A549 (cell line): ENCODE results near the gene ACVR1. TPM values are rescaled to one million over a fixed set of nuclear protein-coding genes. Genes with fewer than 3 reads are reported as not detected.

Experiments used
- ATAC-seq, 2 experiments: fragments of 200-7000 bp in 1 of 2; fragments of >200 bp in 1 of 2; cut with Nextera tagmentation in 1 of 2; cut with Tn5 transposase in 1 of 2; 3 replicates each; pipeline versions ENCODE4 v1.8.0 to v1.9.1; 2018 to 2020; ENCODE audit warnings: mild to moderate bottlenecking in 1 of 2, moderate library complexity in 1 of 2
- CTCF ChIA-PET: fragments of 300-600 bp; sonication (Branson Sonifier 250); formaldehyde crosslinking; extraction: SDS; loops from one replicate; lab custom pipeline; 2021; ENCODE audit warnings: antibody characterized with exemption, inconsistent platforms; lab: Yijun Ruan, JAX
- POLR2A ChIA-PET: fragments of 350-600 bp; formaldehyde crosslinking; extraction: SDS; loops from one replicate; lab custom pipeline; 2021; ENCODE audit warnings: antibody characterized with exemption, inconsistent platforms; lab: Yijun Ruan, JAX
- DNase-seq, 2 experiments: peaks; one replicate each; pipeline versions ENCODE4 v3.0.0 to v3.0.0-alpha.2; 2011 to 2016; ENCODE audit warnings: low read depth in 1 of 2, low spot score in 1 of 2
- FAIRE-seq: peaks from 2 replicates; lab custom pipeline; 2011; peaks lifted over from hg19 to GRCh38; lab: Jason Lieb, UNC
- H3K27ac ChIP-seq, 2 experiments: fragments of >200 bp; sonication (Bioruptor Twin); formaldehyde crosslinking; 3 replicates each; pipeline ENCODE4 v1.5.1; 2016 to 2017
- H3K4me1 ChIP-seq: fragments of >200 bp; sonication (Bioruptor Twin); formaldehyde crosslinking; 3 replicates; pipeline ENCODE4 v1.6.1; 2016
- H3K4me2 ChIP-seq: fragments of >200 bp; sonication (Bioruptor Twin); formaldehyde crosslinking; 3 replicates; pipeline ENCODE4 v1.6.1; 2016
- H3K4me3 ChIP-seq: fragments of >200 bp; sonication (Bioruptor Twin); formaldehyde crosslinking; 3 replicates; pipeline ENCODE4 v1.5.1; 2016
- H3K9me3 ChIP-seq: fragments of >200 bp; sonication (Bioruptor Twin); formaldehyde crosslinking; 3 replicates; pipeline ENCODE4 v1.6.1; 2016
- CBX2 ChIP-seq: fragments of 200-600 bp; sonication (generic); IDR thresholded peaks from 2 replicates; pipeline ENCODE4 v1.6.1; 2016; ENCODE audit warnings: low read depth, mild to moderate bottlenecking, borderline replicate concordance
- CBX8 ChIP-seq: fragments of 200-600 bp; sonication (generic); IDR thresholded peaks from 2 replicates; pipeline ENCODE4 v1.6.1; 2016
- EP300 ChIP-seq, 2 experiments: fragments of >200 bp; sonication (Bioruptor Twin); formaldehyde crosslinking; IDR thresholded peaks; 2 replicates in 1 of 2; 3 replicates in 1 of 2; pipeline ENCODE4 v1.6.1; 2016 to 2017
- GATA3 ChIP-seq: IDR thresholded peaks from 2 replicates; pipeline ENCODE4 v1.6.1; 2012; ENCODE audit warnings: borderline replicate concordance
- HDAC2 ChIP-seq: fragments of 200-600 bp; sonication (generic); IDR thresholded peaks from 2 replicates; pipeline ENCODE4 v1.6.1; 2016
- HOXA7 ChIP-seq: fragments of 250-450 bp; sonication (Bioruptor Pico); IDR thresholded peaks from 2 replicates; pipeline ENCODE4 v1.5.0; 2020; ENCODE audit warnings: mild to moderate bottlenecking, moderate library complexity
- HOXB13 ChIP-seq: fragments of 250-450 bp; sonication (Bioruptor Pico); IDR thresholded peaks from 2 replicates; pipeline ENCODE4 v1.5.0; 2020; ENCODE audit warnings: low read depth, mild to moderate bottlenecking, moderate library complexity
- JUNB ChIP-seq: fragments of >200 bp; sonication (Bioruptor Twin); formaldehyde crosslinking; IDR thresholded peaks from 2 replicates; pipeline ENCODE4 v1.6.1; 2016
- KDM5A ChIP-seq: fragments of 200-600 bp; sonication (generic); IDR thresholded peaks from 2 replicates; pipeline ENCODE4 v1.6.1; 2016; ENCODE audit warnings: antibody characterized with exemption, mild to moderate bottlenecking
- MAZ ChIP-seq: fragments of 150-350 bp; IDR thresholded peaks from 2 replicates; pipeline ENCODE4 v1.6.1; 2014; ENCODE audit warnings: antibody characterized with exemption, low read depth, low read length, borderline replicate concordance
- MYC ChIP-seq: IDR thresholded peaks from 2 replicates; pipeline ENCODE4 v1.6.1; 2012; ENCODE audit warnings: mild to moderate bottlenecking, inconsistent platforms, low read length, improper control_type of control experiment, borderline replicate concordance
- NFE2L2 ChIP-seq: fragments of 150-350 bp; conservative IDR thresholded peaks from 2 replicates; pipeline ENCODE4 v1.6.1; 2014; ENCODE audit warnings: low read length
- NR3C1 ChIP-seq: fragments of >200 bp; sonication (Bioruptor Twin); formaldehyde crosslinking; IDR thresholded peaks from 3 replicates; pipeline ENCODE4 v1.6.1; 2017
- POLR2AphosphoS2 ChIP-seq: conservative IDR thresholded peaks from 2 replicates; pipeline ENCODE4 v1.6.1; 2012; ENCODE audit warnings: low read length, improper control_type of control experiment, inconsistent platforms
- RAD21 ChIP-seq, 2 experiments: fragments of >200 bp in 1 of 2; sonication (Bioruptor Twin) in 1 of 2; formaldehyde crosslinking in 1 of 2; IDR thresholded peaks in 1 of 2; conservative IDR thresholded peaks in 1 of 2; 2 replicates in 1 of 2; 3 replicates in 1 of 2; pipeline ENCODE4 v1.6.1; 2012 to 2018; ENCODE audit warnings: inconsistent platforms in 1 of 2
- RFX5 ChIP-seq: fragments of 450-650 bp; IDR thresholded peaks from 2 replicates; pipeline ENCODE4 v1.7.1; 2014; ENCODE audit warnings: antibody characterized with exemption, mild to moderate bottlenecking, moderate library complexity
- SMC3 ChIP-seq: fragments of >200 bp; sonication (Bioruptor Twin); formaldehyde crosslinking; IDR thresholded peaks from 3 replicates; pipeline ENCODE4 v1.6.1; 2018; ENCODE audit warnings: inconsistent platforms
- ZFP36 ChIP-seq: fragments of 450-650 bp; IDR thresholded peaks from 2 replicates; pipeline ENCODE4 v1.6.1; 2014; ENCODE audit warnings: borderline replicate concordance; ENCODE audit not compliant: partially characterized antibody
- WGBS: methylation state at CpG from one replicate; pipeline ENCODE4 v1.1.6; 2017; ENCODE audit errors: missing lambda C conversion rate; 5-methylcytosine and 5-hydroxymethylcytosine counted together
- polyA plus RNA-seq, 4 experiments: library from polyadenylated mRNA; depleted of rRNA in 3 of 4; stranded (reverse); fragments of >200 nt; fragmentation: RNase III in 1 of 4; extraction: RNeasy Plus Mini Kit Qiagen cat#74134 plus additional on column Dnase treatment in 1 of 4; gene quantifications; 2 replicates in 3 of 4; 3 replicates in 1 of 4; pipeline ENCODE4 v1.2.3, GENCODE V29; 2011 to 2017
- TF ChIP-seq, protein P1 (sequence below): fragments of >200 bp; sonication (Bioruptor Twin); formaldehyde crosslinking; IDR thresholded peaks from 3 replicates; pipeline ENCODE4 v1.5.1; 2016
- TF ChIP-seq, protein P2 (sequence below): fragments of 450-650 bp; IDR thresholded peaks from 2 replicates; pipeline ENCODE4 v1.6.1; 2014; ENCODE audit warnings: antibody characterized with exemption
- TF ChIP-seq, protein P3 (sequence below): fragments of 150-350 bp; IDR thresholded peaks from 2 replicates; pipeline ENCODE4 v1.6.1; 2014; ENCODE audit warnings: low read depth, mild to moderate bottlenecking, low read length
- TF ChIP-seq, protein P4 (sequence below): IDR thresholded peaks from 2 replicates; pipeline ENCODE4 v1.6.1; 2012

Gene ACVR1
- polyA plus RNA-seq, 2 of the 4 experiments (the other 2 are of a cell fraction) = 14.6 to 21.6 TPM

DNA sequence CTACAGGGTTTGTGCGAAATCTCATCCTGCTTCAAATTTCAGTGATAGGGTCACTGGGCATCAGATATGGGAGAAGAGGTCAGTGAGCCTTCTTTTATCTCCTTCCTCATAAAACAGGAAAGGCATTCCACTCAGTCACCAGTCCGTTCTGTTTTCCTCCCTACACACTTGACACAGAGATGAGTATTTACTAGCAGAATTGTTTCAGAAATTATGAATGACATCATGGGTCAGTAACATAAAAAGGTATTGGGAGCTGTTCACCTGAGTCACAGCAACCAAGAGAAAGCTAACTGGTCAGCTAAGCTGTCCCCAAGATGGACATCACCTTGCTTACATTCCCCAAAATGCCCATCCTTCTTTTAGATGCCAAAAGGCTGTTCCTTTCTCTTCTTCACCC is 96.3 kb downstream of the ACVR1 start:
- H3K9me3 ChIP-seq = no peaks in the 10 kb centered on the region
- H3K4me3 ChIP-seq = no peak overlapping the region
- DNase-seq (no peak), ATAC-seq (no peak), FAIRE-seq (no peak)
- no peak for TF ChIP-seq POLR2AphosphoS2
- no peak overlapping the region for H3K4me2 ChIP-seq
- H3K27ac ChIP-seq = no peak overlapping the region
- WGBS = 38% methylated on average over 2 of the region's 2 CpGs
- ChIA-PET POLR2A (no interaction called here), CTCF (interaction anchor here (1.4 to 2.2 kb wide), 4 partner anchors 10 to 231 kb away, joined by 3 to 12 read pairs (median 8); partner anchors contain the start of gene ACVR1)
- peaks cover 25% of the 10 kb centered on the region for H3K4me1 ChIP-seq

DNA sequence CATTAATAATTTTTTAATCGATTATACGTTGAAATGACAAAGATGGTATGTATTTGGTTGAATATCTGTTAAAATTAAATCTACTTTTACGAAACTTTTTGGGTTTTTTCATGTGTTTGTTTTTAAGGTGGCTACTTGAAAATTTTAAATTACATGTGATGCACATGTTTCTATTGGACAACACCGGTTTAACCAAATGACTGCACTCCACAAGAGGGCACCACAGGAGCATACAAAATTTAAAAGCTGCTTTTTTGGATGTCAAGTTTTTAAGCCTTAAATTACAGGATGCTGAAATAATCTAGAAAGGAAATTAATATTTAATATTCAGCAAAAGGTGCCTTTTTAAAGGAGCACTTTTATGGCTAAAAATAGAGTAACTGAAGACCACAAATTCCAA is 98.7 kb downstream of the ACVR1 start:
- DNase-seq (peak; percentile 24 to 56), FAIRE-seq (no peak), ATAC-seq (peak in 1 of 2 experiments; percentile 60; a peak in 3 of 6 replicates)
- TF ChIP-seq EP300 (IDR thresholded peaks at IDR 0.05) (no peak), HOXA7 (CRISPR knock-in tag) (no peak), ZFP36 (no peak), GATA3 (no peak), RFX5 (no peak), SMC3 (peak; percentile 90), CBX2 (no peak), HOXB13 (CRISPR knock-in tag) (no peak), RAD21 (conservative IDR thresholded peaks at IDR 0.05 in 1 of 2, IDR thresholded peaks at IDR 0.05 in 1 of 2) (peak; percentile 88 to 91), JUNB (no peak), KDM5A (no peak), MAZ (no peak), CBX8 (no peak), MYC (no peak), NFE2L2 (no peak), HDAC2 (no peak), NR3C1 (no peak)
- TF ChIP-seq, protein P1, sequence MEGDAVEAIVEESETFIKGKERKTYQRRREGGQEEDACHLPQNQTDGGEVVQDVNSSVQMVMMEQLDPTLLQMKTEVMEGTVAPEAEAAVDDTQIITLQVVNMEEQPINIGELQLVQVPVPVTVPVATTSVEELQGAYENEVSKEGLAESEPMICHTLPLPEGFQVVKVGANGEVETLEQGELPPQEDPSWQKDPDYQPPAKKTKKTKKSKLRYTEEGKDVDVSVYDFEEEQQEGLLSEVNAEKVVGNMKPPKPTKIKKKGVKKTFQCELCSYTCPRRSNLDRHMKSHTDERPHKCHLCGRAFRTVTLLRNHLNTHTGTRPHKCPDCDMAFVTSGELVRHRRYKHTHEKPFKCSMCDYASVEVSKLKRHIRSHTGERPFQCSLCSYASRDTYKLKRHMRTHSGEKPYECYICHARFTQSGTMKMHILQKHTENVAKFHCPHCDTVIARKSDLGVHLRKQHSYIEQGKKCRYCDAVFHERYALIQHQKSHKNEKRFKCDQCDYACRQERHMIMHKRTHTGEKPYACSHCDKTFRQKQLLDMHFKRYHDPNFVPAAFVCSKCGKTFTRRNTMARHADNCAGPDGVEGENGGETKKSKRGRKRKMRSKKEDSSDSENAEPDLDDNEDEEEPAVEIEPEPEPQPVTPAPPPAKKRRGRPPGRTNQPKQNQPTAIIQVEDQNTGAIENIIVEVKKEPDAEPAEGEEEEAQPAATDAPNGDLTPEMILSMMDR = peak; percentile 85
- TF ChIP-seq, protein P2, sequence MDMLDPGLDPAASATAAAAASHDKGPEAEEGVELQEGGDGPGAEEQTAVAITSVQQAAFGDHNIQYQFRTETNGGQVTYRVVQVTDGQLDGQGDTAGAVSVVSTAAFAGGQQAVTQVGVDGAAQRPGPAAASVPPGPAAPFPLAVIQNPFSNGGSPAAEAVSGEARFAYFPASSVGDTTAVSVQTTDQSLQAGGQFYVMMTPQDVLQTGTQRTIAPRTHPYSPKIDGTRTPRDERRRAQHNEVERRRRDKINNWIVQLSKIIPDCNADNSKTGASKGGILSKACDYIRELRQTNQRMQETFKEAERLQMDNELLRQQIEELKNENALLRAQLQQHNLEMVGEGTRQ = no peak
- TF ChIP-seq, protein P3, sequence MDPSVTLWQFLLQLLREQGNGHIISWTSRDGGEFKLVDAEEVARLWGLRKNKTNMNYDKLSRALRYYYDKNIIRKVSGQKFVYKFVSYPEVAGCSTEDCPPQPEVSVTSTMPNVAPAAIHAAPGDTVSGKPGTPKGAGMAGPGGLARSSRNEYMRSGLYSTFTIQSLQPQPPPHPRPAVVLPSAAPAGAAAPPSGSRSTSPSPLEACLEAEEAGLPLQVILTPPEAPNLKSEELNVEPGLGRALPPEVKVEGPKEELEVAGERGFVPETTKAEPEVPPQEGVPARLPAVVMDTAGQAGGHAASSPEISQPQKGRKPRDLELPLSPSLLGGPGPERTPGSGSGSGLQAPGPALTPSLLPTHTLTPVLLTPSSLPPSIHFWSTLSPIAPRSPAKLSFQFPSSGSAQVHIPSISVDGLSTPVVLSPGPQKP = no peak
- TF ChIP-seq, protein P4, sequence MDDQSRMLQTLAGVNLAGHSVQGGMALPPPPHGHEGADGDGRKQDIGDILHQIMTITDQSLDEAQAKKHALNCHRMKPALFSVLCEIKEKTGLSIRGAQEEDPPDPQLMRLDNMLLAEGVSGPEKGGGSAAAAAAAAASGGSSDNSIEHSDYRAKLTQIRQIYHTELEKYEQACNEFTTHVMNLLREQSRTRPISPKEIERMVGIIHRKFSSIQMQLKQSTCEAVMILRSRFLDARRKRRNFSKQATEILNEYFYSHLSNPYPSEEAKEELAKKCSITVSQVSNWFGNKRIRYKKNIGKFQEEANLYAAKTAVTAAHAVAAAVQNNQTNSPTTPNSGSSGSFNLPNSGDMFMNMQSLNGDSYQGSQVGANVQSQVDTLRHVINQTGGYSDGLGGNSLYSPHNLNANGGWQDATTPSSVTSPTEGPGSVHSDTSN = no peak
- no peaks in the 10 kb centered on the region for H3K9me3 ChIP-seq
- no peak overlapping the region for H3K4me2 ChIP-seq
- no peak overlapping the region for H3K4me3 ChIP-seq
- POLR2A ChIA-PET = no interaction called here
- peaks cover 3% of the 10 kb centered on the region; the same call in 1 of the 3 replicates for H3K4me1 ChIP-seq
- CTCF ChIA-PET = interaction anchor here (0.6 to 2.3 kb wide), 17 partner anchors 9 to 977 kb away, joined by 3 to 10 read pairs (median 4); partner anchors contain the start of gene ACVR1
- H3K27ac ChIP-seq = no peak overlapping the region
- 55% methylated on average over 4 of the region's 4 CpGs for WGBS
